ENCODE data around the gene BBS2.

BBS2 gene

DNA sequence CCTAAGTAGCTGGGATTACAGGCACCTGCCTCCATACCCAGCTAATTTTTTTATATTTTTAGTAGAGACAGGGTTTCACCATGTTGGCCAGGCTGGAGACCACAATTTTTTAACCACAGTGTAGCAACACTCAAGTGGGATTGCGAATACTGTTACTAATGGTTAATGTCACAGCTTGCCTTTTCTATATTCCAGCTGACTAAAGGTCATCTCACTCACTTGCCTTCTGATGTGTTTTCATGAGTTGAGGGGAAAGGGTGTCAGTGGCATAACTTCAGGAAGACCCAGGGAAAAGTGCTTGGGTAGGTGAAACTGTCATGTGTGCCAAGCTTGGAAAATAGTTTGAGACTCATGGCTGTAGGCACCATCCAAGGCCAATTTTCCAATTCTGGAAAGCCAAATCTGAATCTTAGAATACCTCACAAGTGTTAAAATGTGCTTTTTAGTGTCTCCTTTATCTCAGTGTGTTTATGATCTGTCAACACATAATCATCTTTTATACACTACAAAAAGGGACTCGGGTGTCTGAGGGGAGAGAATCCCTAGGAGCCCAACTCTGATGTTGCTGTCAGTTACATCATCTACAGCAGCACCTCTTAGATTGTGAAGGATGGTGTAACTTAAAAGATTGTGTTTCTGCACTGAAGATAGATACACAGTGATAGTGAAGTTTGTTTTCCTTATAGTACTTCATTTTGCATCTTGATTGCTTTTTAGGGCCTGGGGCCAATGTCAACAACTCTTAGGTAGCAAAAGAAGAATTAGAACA lies 41.4 kb downstream of the BBS2 start:
- H3K4me3 ChIP-seq (ENCODE audit: low read depth, low read length) = no peak overlapping the region
- DNase-seq (ENCODE audit: low read depth) = no peak
- TF ChIP-seq, protein P1, sequence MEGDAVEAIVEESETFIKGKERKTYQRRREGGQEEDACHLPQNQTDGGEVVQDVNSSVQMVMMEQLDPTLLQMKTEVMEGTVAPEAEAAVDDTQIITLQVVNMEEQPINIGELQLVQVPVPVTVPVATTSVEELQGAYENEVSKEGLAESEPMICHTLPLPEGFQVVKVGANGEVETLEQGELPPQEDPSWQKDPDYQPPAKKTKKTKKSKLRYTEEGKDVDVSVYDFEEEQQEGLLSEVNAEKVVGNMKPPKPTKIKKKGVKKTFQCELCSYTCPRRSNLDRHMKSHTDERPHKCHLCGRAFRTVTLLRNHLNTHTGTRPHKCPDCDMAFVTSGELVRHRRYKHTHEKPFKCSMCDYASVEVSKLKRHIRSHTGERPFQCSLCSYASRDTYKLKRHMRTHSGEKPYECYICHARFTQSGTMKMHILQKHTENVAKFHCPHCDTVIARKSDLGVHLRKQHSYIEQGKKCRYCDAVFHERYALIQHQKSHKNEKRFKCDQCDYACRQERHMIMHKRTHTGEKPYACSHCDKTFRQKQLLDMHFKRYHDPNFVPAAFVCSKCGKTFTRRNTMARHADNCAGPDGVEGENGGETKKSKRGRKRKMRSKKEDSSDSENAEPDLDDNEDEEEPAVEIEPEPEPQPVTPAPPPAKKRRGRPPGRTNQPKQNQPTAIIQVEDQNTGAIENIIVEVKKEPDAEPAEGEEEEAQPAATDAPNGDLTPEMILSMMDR (IDR thresholded peaks at IDR 0.05; ENCODE audit: control insufficient read depth, extremely low read depth, insufficient read depth) = no peak

DNA sequence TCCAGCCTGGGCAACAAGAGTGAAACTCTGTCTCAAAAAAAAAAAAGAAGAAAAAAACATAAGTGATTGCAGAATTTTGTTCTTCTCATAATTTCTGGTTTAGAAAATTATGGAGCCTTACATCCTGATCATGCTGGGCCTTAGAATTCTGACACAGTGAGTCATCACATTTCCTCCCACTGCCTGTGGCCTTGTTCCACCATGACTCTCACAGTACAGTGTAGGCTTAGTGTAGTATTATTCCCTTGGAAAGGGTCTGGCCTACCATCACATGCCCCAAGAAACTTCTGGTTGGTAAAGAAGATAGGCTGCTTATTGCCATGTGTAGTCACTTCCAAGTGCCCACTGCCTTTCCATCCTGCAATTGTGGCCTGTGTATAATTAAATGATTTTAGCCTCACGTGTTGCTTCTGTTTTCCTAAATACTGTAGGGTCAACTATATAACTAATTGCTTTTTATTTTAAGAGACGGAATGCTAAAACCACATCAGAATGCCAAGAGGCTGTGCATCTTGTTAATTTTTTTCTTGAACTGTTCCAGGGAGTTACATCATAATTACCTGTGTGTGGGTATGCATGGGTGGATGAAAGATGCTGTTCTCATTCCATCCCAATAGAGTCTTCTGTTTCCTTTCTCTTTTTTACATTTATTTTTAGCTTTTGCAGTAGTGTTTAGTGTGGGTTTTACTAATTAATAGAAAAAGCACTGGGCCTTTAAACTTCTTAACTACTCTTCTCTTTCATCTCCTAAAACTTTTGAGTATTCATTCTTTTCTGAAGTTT lies 42.5 kb downstream of the BBS2 start:
- H3K4me3 ChIP-seq (ENCODE audit: low read depth, low read length) = no peak overlapping the region
- no peak for DNase-seq (ENCODE audit: low read depth)
- TF ChIP-seq, protein P1 (IDR thresholded peaks at IDR 0.05; ENCODE audit: control insufficient read depth, extremely low read depth, insufficient read depth) = no peak

DNA sequence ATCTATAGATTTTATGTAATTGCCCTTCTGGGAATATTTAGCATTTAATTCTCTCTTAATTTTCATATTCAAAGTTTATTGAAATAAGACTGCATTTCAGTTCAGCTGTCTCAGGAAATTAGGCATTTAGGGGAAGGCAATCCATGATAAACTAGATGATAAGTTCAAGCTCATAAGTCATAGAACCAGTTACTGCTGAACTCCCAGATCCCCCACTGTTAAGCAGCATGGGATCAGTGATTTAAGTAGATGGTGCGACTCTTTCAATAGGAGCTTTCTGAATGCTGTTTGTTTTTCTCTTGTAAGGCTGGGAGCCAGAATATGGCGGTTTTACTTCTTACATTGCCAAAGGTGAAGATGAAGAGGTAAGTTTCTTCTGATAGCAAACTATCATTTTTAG lies 44.6 kb downstream of the BBS2 start:
- TF ChIP-seq, protein P1 (IDR thresholded peaks at IDR 0.05; ENCODE audit: control insufficient read depth, extremely low read depth, insufficient read depth) = no peak
- no peak for DNase-seq (ENCODE audit: low read depth)
- H3K4me3 ChIP-seq (ENCODE audit: low read depth, low read length) = no peak overlapping the region

DNA sequence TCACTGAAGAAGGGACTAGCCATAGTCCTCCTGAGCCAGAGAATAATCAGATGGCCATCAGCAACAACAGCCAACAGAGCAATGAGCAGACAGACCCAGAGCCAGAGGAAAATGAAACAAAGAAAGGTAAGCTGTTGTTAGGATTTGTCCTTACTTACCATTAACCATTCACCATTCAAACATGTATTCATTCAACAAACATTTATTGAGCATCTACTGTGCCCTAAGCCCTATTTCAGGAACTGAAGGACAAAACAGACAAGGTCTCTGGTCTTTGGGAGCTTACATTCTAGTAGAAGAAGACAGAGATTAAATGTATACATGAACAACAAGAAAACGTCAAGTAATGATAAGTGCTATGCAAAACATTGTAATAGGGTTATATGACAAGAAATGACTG lies 49.2 kb downstream of the BBS2 start:
- no peak overlapping the region for H3K4me3 ChIP-seq (ENCODE audit: low read depth, low read length)
- DNase-seq (ENCODE audit: low read depth) = no peak
- TF ChIP-seq, protein P1 (IDR thresholded peaks at IDR 0.05; ENCODE audit: control insufficient read depth, extremely low read depth, insufficient read depth) = no peak

DNA sequence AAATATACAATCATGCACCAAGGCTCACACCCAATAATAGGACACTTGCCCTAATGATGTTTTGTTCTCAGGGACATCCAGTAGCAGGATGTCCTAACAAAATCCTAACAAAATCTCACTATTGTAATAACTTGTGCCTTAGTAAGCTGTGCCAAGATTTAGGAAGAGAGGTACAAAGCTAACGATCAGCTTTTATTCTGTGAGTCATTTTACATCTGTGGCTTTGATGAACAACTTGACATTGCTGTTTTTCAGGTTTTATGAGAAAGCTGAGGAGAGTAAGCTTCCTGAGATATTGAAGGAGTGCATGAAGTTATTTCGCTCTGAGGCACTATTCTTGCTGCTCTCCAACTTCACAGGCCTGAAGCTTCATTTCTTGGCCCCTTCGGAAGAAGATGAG lies 49.6 kb downstream of the BBS2 start:
- no peak for DNase-seq (ENCODE audit: low read depth)
- H3K4me3 ChIP-seq (ENCODE audit: low read depth, low read length) = no peak overlapping the region
- TF ChIP-seq, protein P1 (IDR thresholded peaks at IDR 0.05; ENCODE audit: control insufficient read depth, extremely low read depth, insufficient read depth) = no peak

DNA sequence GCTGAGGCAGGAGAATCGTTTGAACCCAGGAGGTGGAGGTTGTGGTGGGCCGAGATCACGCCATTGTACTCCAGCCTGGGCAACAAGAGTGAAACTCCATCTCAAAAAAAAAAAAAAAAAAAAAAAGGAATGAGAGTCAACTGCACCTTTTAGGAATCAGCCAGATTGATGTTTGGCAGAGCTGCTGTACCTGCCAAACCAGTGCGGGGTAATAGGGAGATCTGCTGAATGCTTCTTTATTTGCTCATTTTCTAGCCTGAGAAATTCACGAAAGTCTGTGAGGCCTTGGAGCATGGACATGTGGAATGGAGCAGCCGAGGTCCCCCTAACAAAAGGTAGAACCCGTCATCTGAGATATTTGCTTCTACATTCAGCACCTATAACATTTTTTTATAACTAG lies 50.1 kb downstream of the BBS2 start:
- H3K4me3 ChIP-seq (ENCODE audit: low read depth, low read length) = no peak overlapping the region
- TF ChIP-seq, protein P1 (IDR thresholded peaks at IDR 0.05; ENCODE audit: control insufficient read depth, extremely low read depth, insufficient read depth) = no peak
- DNase-seq (ENCODE audit: low read depth) = no peak

All from LNCaP clone FGC (cell line).